Endometrial microvascular endothelial cells (primary cell): ENCODE measurements around the gene ZCWPW2. TPM values are rescaled to one million over a fixed set of nuclear protein-coding genes. Genes with fewer than 3 reads are reported as not detected.

Source experiments
- in situ Hi-C: cut with HindIII; loops from 2 replicates; pipeline ENCODE4 v1.10.0; 2017; ENCODE audit warnings: low sequenced_read_pairs, low pct_unique_long_range_greater_than_20kb; ENCODE audit errors: inconsistent ontology term
- total RNA-seq: library from RNA; depleted of rRNA; stranded (reverse); fragments of >200 nt; gene quantifications from one replicate; pipeline ENCODE4 v1.2.3, GENCODE V29; 2015; ENCODE audit errors: inconsistent ontology term

Gene ZCWPW2
- total RNA-seq, 1 donor from 2014 or later: not detected

GRCh38 chr3:28347374-28348264 is 902 bp upstream of the ZCWPW2 start:
- in situ Hi-C loops: no loop called here

DNA sequence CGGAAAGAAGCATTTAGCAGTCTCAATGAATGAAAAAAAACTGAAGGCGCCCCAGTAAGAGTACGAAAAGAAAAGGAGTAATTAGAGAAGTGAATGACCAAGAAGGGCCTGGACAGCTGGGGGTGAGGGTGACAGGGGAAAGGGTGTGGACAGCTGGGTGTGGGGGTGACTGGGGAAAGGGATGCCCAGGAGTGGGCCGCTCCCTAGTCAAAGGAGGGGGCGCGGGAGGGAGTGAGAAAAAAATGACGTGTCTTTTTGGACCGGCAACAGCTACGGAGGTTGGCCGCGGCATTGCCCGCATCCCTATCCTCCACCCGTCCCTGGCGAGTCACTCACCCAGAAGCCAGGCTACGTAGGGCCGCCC is 274 bp upstream of the ZCWPW2 start:
- in situ Hi-C loops: no loop called here

DNA sequence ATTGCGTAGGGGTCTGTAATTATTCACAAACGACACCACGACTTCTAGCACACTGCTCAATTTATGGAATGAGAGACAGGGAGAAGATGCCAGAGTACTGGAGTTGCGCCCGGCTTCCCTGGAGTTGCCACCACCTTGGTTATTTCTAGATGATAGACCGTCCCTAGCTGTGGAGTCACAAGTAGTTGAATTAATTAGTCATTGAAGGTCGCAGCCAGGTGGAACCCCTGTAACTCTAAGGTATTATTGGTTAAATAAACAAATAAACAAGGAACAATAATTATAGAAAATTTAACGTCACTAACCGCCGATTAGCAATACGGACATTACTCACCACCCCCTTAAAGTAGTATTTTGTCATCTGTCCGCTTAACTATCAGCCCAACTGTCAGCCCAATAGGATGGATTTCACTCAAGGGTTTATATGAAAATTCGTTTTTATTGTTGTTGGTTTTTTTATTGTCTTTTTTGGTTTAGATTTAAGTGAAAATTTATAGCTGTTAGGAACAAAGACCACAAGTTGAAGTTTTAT is 1.0 kb downstream of the ZCWPW2 start:
- in situ Hi-C loops: no loop called here

GRCh38 chr3:28376424-28376823 is 27.9 kb downstream of the ZCWPW2 start:
- in situ Hi-C loops: no loop called here

GRCh38 chr3:28386049-28386448 is 37.5 kb downstream of the ZCWPW2 start:
- in situ Hi-C loops: no loop called here

DNA sequence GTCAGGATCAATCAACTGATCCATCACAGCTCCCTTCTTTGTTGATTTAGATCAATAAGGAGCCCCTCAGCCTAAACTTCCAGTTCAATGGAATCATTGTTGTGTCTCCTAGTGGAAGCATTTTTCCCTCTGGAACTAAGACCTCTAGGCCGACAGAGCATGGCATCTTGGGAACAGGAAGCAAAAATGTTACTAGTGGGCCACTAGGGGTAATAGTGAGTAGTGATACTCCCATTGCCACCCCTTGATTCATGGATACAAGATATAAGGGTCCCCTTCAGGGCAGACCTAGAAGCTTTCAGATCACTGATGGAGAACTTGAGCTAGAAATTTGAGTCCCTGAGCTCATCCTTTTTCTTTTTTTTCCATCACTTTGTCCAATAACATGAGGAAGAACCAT is 40.5 kb downstream of the ZCWPW2 start:
- in situ Hi-C loops: no loop called here

DNA sequence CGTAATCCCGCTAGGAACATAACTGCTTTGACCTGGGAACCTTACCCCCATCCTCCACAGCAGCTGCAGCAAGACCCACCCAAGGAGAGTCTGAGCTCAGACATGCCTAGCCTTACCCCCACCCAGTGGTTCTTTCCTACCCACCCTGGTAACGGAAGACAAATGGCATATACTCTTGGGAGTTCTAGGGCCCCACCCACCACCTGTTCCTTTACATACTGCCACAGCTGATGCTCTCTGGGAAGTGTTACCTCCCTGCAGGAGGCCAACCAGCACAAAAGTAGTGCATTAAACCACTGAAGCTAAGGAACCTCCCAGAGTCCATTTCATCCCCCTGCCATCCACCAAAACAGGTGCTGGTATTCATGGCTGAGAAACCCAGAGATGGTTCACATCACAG is 50.7 kb downstream of the ZCWPW2 start:
- in situ Hi-C loops: no loop called here

DNA sequence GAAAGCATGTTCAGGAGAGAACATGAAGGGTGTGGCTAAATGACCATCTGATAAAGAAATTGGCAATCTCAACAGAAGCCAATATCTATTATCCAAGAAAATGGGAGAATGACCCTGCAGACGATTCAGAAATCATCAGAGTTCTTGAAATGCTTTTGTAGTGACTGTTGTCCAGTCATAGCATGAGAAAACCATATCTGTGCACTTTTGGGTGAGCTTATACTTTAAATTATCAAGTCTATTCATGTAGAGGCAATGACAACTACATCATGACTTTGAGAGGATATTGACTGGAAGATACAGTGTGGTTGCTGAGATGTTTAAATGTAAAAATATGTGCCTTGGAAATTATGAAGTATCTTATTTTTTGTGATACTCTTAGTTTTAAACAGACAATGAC is 57.7 kb downstream of the ZCWPW2 start:
- in situ Hi-C loops: no loop called here

GRCh38 chr3:28449398-28449797 is 100.9 kb downstream of the ZCWPW2 start:
- in situ Hi-C loops: no loop called here

DNA sequence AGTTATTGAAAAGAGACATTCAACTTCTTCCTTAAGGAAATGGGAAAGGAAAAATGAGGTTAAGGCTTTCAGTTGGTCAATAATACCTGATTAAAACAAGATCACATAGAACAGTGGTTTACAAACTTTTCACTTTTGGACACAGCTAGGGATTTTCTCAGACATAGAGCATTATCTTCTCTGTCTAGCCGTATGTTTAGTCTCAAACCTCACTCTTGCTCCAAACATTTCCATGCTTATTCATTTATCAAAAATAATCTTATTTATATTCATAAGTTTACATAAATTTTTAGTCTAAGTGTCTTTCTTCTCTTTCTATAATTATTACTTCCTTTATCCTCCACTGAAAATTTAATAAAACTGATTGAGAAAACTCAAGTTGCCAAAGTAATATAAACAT is 114.3 kb downstream of the ZCWPW2 start:
- in situ Hi-C loops: no loop called here

GRCh38 chr3:28467414-28467813 is 118.9 kb downstream of the ZCWPW2 start:
- in situ Hi-C loops: no loop called here

GRCh38 chr3:28476194-28476593 is 127.7 kb downstream of the ZCWPW2 start:
- in situ Hi-C loops: no loop called here

- in situ Hi-C loops: no loop called here
Measured at GRCh38 chr3:28476764-28477163, 128.2 kb downstream of the ZCWPW2 start.

GRCh38 chr3:28485164-28485563 is 136.6 kb downstream of the ZCWPW2 start:
- in situ Hi-C loops: no loop called here

DNA sequence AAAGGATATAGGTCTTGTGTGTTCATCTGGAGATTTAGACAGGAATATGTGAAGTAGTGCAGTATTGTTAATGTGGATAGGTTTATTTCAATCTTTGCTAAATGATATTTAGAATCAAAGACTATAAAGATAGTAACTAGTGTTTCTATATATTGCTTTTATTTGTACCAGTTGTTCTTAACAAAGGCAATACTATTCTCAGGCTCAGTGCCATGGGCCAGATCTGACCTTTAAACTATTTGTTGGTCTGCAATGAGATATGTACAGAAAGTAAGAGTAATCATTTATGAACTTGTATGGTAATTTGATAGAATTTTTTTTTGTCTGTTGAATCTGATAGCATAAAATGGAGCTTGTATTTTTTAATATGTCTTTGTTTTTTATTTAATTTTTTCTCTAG is 146.8 kb downstream of the ZCWPW2 start:
- in situ Hi-C loops: no loop called here

DNA sequence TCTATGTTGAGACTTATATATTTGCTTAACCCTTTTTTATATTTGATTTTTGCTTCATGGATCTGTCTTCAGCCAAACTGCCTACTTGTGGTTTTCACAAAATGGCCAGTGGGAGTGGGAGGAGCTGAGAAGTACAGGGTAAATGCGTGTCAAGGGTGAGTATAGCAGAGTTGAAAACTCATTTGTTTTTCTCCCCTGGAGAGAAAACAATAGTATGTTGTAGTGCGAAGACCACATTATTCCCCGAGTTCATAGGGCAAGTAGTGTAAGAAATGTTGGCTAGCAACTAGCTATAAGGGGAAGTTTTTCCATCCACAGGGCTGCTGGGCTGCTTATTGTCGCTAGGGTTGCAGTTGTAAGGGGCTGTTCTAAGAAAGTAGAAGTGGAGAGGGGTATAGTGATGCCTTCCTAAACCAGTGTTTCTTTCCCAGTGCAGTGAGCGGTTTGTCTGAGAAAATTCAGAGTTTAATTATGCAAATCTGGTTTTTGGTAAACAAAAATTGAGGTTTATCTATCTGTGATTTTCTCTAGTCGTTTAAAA is 153.9 kb downstream of the ZCWPW2 start:
- in situ Hi-C loops: no loop called here

GRCh38 chr3:28504976-28505375 is 156.5 kb downstream of the ZCWPW2 start:
- in situ Hi-C loops: no loop called here

DNA sequence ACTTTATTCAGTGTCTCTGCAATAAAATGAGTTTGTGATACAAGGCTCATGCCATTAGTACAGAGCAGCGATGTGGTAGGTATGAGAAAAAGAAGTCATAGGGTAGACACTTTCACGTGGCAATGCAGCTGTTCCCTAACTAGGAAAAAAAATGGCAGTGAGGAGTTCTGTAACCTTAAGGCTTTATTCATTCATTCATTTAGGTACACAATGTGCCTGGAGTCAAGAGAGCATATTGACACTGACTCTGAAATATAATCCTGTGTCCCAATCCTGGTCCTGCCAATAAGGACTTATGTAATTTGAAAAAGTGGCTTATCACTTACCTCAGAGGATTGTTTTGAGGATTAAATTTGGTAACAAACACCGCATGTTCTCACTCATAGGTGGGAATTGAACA is 173.1 kb downstream of the ZCWPW2 start:
- in situ Hi-C loops: no loop called here

GRCh38 chr3:28542351-28542750 is 193.8 kb downstream of the ZCWPW2 start:
- in situ Hi-C loops: no loop called here

DNA sequence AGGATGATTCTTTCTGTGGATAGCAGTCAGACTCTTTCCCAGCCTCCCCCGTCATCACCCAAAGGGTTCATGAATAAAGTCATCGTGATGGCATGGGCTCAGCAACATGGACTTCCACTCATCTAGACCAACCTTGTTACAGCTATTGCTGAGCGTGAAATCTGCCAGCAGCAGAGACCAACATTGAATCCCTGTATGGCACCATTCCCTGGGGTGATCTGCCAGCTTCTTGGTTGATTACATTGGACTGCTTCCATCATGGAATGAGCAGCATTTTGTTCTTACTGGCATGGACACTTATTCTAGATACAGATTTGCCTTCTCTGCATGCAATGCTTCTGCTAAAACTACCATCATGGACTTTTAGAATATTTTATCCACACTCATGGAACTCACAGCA is 195.7 kb downstream of the ZCWPW2 start:
- in situ Hi-C loops: no loop called here
